Gastroesophageal sphincter (tissue), 4 donors: ENCODE measurements around the gene S100A14. TPM values are rescaled to one million over a fixed set of nuclear protein-coding genes. Genes with fewer than 3 reads are reported as not detected.
A peak's percentile ranks its signal among the peaks of the same experiment; 100 is the strongest.

ENCODE experiments used
- ATAC-seq: fragments of 150-250 bp; one replicate; pipeline ENCODE4 v1.9.1; 2016; ENCODE audit warnings: mild to moderate bottlenecking, moderate library complexity
- H3K27ac ChIP-seq, 4 donors: fragments of 200-600 bp; sonication (generic) in 3 of 4; 1 replicate in 3 of 4; 2 replicates in 1 of 4; pipeline ENCODE4 v1.5.1; 2016 to 2019
- H3K27me3 ChIP-seq: fragments of 200-600 bp; sonication (generic); one replicate; pipeline ENCODE4 v1.5.1; 2019
- H3K36me3 ChIP-seq, 2 donors: fragments of 200-600 bp; sonication (generic); one replicate each; pipeline ENCODE4 v1.5.1; 2019; ENCODE audit warnings: control low read depth in 1 of 2
- H3K4me1 ChIP-seq, 3 donors: fragments of 200-600 bp; sonication (generic); 1 replicate in 2 of 3; 2 replicates in 1 of 3; pipeline ENCODE4 v1.5.1; 2016 to 2019; ENCODE audit warnings: control low read depth in 2 of 3
- H3K4me3 ChIP-seq, 2 donors: fragments of 200-600 bp; sonication (generic); one replicate each; pipeline ENCODE4 v1.5.1; 2019; ENCODE audit warnings: mild to moderate bottlenecking in 1 of 2, moderate library complexity in 1 of 2
- H3K9me3 ChIP-seq, 3 donors: fragments of 200-600 bp; sonication (generic); one replicate each; pipeline ENCODE4 v1.5.1; 2017 to 2019; ENCODE audit warnings: control low read depth in 2 of 3
- CTCF ChIP-seq, 4 experiments: fragments of 200-600 bp in 2 of 4; fragments of 450-650 bp in 2 of 4; sonication (generic) in 1 of 4; IDR thresholded peaks; one replicate each; pipeline ENCODE4 v1.5.1; 2017 to 2019; ENCODE audit warnings: antibody characterized with exemption in 4 of 4, mild to moderate bottlenecking in 2 of 4, moderate library complexity in 2 of 4
- EP300 ChIP-seq: sonication (generic); formaldehyde crosslinking; IDR thresholded peaks from one replicate; pipeline ENCODE4 v1.6.1; 2017; ENCODE audit warnings: antibody characterized with exemption, mild to moderate bottlenecking
- POLR2A ChIP-seq, 2 donors: fragments of 450-650 bp; IDR thresholded peaks; one replicate each; pipeline ENCODE4 v1.6.1; 2017; ENCODE audit warnings: antibody characterized with exemption in 2 of 2, mild to moderate bottlenecking in 2 of 2, moderate library complexity in 1 of 2
- POLR2AphosphoS5 ChIP-seq: sonication (generic); formaldehyde crosslinking; IDR thresholded peaks from one replicate; pipeline ENCODE4 v1.6.1; 2017; ENCODE audit warnings: antibody characterized with exemption
- WGBS, 2 donors: methylation state at CpG; one replicate each; pipeline ENCODE4 v1.1.5; 2018; ENCODE audit warnings: low coverage in 1 of 2; 5-methylcytosine and 5-hydroxymethylcytosine counted together
- total RNA-seq, 4 donors: library from RNA; depleted of rRNA; stranded (reverse); fragments of >200 nt; gene quantifications; one replicate each; pipeline ENCODE4 v1.1.0, GENCODE V29; 2016

Gene S100A14
- total RNA-seq, 4 donors from 2014 or later = 0.85 to 82.1 (median 5.0) TPM

- Histone ChIP-seq H3K4me3 (no peak overlapping the region), H3K27me3 (no peaks in the 10 kb centered on the region), H3K27ac (peak overlapping the region in 2 of 4 donors; percentile 35 to 55), H3K4me1 (peaks cover 0 to 25% (median 8%) of the 10 kb centered on the region in 3 donors), H3K36me3 (peaks cover 0 to 41% of the 10 kb centered on the region in 2 donors), H3K9me3 (no peaks in the 10 kb centered on the region)
- no peak for ATAC-seq
- TF ChIP-seq EP300 = no peak
- TF ChIP-seq POLR2A (IDR thresholded peaks at IDR 0.05) = no peak
- no peak for TF ChIP-seq CTCF (IDR thresholded peaks at IDR 0.05)
- no peak for TF ChIP-seq POLR2AphosphoS5
- WGBS, 2 donors = 68 to 84% methylated on average over 5 to 6 of the region's 10 CpGs
Measured at GRCh38 chr1:153648000-153648643, 32.0 kb upstream of the S100A14 start.

GRCh38 chr1:153647346-153647714, 31.2 kb upstream of the S100A14 start:
- H3K27me3 ChIP-seq = no peaks in the 10 kb centered on the region
- TF ChIP-seq CTCF (IDR thresholded peaks at IDR 0.05) (no peak), POLR2AphosphoS5 (no peak), EP300 (no peak), POLR2A (IDR thresholded peaks at IDR 0.05) (no peak)
- WGBS, 2 donors = 51 to 57% methylated on average over 1 to 2 of the region's 2 CpGs
- H3K4me3 ChIP-seq = no peak overlapping the region
- H3K4me1 ChIP-seq = peaks cover 0 to 31% (median 8%) of the 10 kb centered on the region in 3 donors
- no peak for ATAC-seq
- no peaks in the 10 kb centered on the region for H3K9me3 ChIP-seq
- peaks cover 0 to 49% of the 10 kb centered on the region in 2 donors for H3K36me3 ChIP-seq
- peak overlapping the region in 2 of 4 donors; percentile 25 to 55 for H3K27ac ChIP-seq

GRCh38 chr1:153646672-153647345, 30.7 kb upstream of the S100A14 start:
- WGBS, 2 donors = 83% methylated on average over 4 of the region's 5 CpGs; no CpG with 5 or more reads in 1 of the 2 donors

GRCh38 chr1:153643816-153644215, 27.7 kb upstream of the S100A14 start:
- Histone ChIP-seq H3K27ac (peak overlapping the region in 2 of 4 donors; percentile 47 to 53), H3K4me1 (peaks cover 0 to 51% (median 8%) of the 10 kb centered on the region in 3 donors), H3K4me3 (no peak overlapping the region), H3K27me3 (no peaks in the 10 kb centered on the region), H3K9me3 (no peaks in the 10 kb centered on the region), H3K36me3 (peaks cover 0 to 84% of the 10 kb centered on the region in 2 donors)
- no peak for ATAC-seq
- TF ChIP-seq POLR2AphosphoS5 = no peak
- TF ChIP-seq EP300 = no peak
- no peak for TF ChIP-seq CTCF (IDR thresholded peaks at IDR 0.05)
- no peak for TF ChIP-seq POLR2A (IDR thresholded peaks at IDR 0.05)

More at GRCh38 chr1:153646672-153647345, 30.7 kb upstream of the S100A14 start:
- Histone ChIP-seq H3K27me3 (no peaks in the 10 kb centered on the region), H3K4me3 (no peak overlapping the region), H3K36me3 (peaks cover 0 to 54% of the 10 kb centered on the region in 2 donors), H3K9me3 (no peaks in the 10 kb centered on the region), H3K27ac (peak overlapping the region in 2 of 4 donors; percentile 25 to 55), H3K4me1 (peaks cover 0 to 31% (median 8%) of the 10 kb centered on the region in 3 donors)
- TF ChIP-seq EP300 (no peak), POLR2AphosphoS5 (no peak), POLR2A (IDR thresholded peaks at IDR 0.05) (no peak), CTCF (IDR thresholded peaks at IDR 0.05) (no peak)
- ATAC-seq = peak; percentile 60

- TF ChIP-seq POLR2A (IDR thresholded peaks at IDR 0.05) = no peak
- no peak for TF ChIP-seq EP300
- no peak for TF ChIP-seq CTCF (IDR thresholded peaks at IDR 0.05)
- no peak for TF ChIP-seq POLR2AphosphoS5
- Histone ChIP-seq H3K4me3 (no peak overlapping the region), H3K27ac (peak overlapping the region in 2 of 4 donors; percentile 24 to 53), H3K9me3 (no peaks in the 10 kb centered on the region), H3K27me3 (no peaks in the 10 kb centered on the region), H3K4me1 (peaks cover 0 to 57% (median 8%) of the 10 kb centered on the region in 3 donors), H3K36me3 (peaks cover 0 to 91% of the 10 kb centered on the region in 2 donors)
- no peak for ATAC-seq
- 83 to 86% methylated on average over 9 to 11 of the region's 11 CpGs for WGBS, 2 donors
Measured at GRCh38 chr1:153643100-153643499, 27.0 kb upstream of the S100A14 start.
